GM12872 (cell line): ENCODE measurements around the gene WWTR1.

Source experiments
- CTCF ChIP-seq: IDR thresholded peaks from 3 replicates; pipeline ENCODE4 v1.5.1; 2011; ENCODE audit warnings: low read depth, mild to moderate bottlenecking, low read length, moderate library complexity; ENCODE audit not compliant: insufficient read depth

Gene WWTR1

GRCh38 chr3:149547413-149547812 lies 110.4 kb downstream of the WWTR1 start:
- no peak for TF ChIP-seq CTCF

- no peak for TF ChIP-seq CTCF
These were observed 112.8 kb downstream of the WWTR1 start for GRCh38 chr3:149545049-149545448.

- TF ChIP-seq CTCF: no peak
These were observed 115.2 kb downstream of the WWTR1 start for GRCh38 chr3:149542375-149543312.

- no peak for TF ChIP-seq CTCF
These were observed 116.7 kb downstream of the WWTR1 start for GRCh38 chr3:149541091-149541491.

- TF ChIP-seq CTCF: no peak
These were observed 119.5 kb downstream of the WWTR1 start for GRCh38 chr3:149538371-149538770.

GRCh38 chr3:149536429-149536828 lies 121.4 kb downstream of the WWTR1 start:
- no peak for TF ChIP-seq CTCF

GRCh38 chr3:149535333-149535685 lies 122.5 kb downstream of the WWTR1 start:
- TF ChIP-seq CTCF: no peak
